Measurements from ENCODE around the gene FOXR1.
A peak's percentile ranks its signal among the peaks of the same experiment; 100 is the strongest.

The FOXR1 gene

GRCh38 chr11:118956847-118957469, 14.6 kb upstream of the FOXR1 start:
- H3K27me3 ChIP-seq (ENCODE audit: control insufficient read depth, low read length): peaks cover 23% of the 10 kb centered on the region
- TF ChIP-seq, protein P1, sequence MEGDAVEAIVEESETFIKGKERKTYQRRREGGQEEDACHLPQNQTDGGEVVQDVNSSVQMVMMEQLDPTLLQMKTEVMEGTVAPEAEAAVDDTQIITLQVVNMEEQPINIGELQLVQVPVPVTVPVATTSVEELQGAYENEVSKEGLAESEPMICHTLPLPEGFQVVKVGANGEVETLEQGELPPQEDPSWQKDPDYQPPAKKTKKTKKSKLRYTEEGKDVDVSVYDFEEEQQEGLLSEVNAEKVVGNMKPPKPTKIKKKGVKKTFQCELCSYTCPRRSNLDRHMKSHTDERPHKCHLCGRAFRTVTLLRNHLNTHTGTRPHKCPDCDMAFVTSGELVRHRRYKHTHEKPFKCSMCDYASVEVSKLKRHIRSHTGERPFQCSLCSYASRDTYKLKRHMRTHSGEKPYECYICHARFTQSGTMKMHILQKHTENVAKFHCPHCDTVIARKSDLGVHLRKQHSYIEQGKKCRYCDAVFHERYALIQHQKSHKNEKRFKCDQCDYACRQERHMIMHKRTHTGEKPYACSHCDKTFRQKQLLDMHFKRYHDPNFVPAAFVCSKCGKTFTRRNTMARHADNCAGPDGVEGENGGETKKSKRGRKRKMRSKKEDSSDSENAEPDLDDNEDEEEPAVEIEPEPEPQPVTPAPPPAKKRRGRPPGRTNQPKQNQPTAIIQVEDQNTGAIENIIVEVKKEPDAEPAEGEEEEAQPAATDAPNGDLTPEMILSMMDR (IDR thresholded peaks at IDR 0.05; ENCODE audit: low read depth, low read length, poor library complexity, severe bottlenecking): peak; percentile 23
- no peak for TF ChIP-seq EZH2phosphoT487 (IDR thresholded peaks at IDR 0.05; ENCODE audit: borderline replicate concordance, low read length)
- no peaks in the 10 kb centered on the region for H3K36me3 ChIP-seq (ENCODE audit: control insufficient read depth, low read length)
- H3K9me3 ChIP-seq (ENCODE audit: control insufficient read depth, insufficient read depth, low read length): no peaks in the 10 kb centered on the region
- no peak overlapping the region for H3K27ac ChIP-seq (ENCODE audit: low read depth, low read length)
- no peaks in the 10 kb centered on the region for H3K79me2 ChIP-seq (ENCODE audit: control insufficient read depth, low read length)
- H4K20me1 ChIP-seq (ENCODE audit: control insufficient read depth, insufficient read depth, low read depth, low read length): no peaks in the 10 kb centered on the region
- no peak overlapping the region for H3K4me3 ChIP-seq (ENCODE audit: low read length)
- no peak overlapping the region for H3K4me2 ChIP-seq (ENCODE audit: low read length)
- H3K9me2 ChIP-seq (replicated peaks; ENCODE audit: control insufficient read depth, low read length): no peaks in the 10 kb centered on the region
- no peaks in the 10 kb centered on the region for H3F3A ChIP-seq (ENCODE audit: control insufficient read depth, insufficient read depth)
- H3K4me1 ChIP-seq (ENCODE audit: control insufficient read depth, low read length): no peaks in the 10 kb centered on the region

DNA sequence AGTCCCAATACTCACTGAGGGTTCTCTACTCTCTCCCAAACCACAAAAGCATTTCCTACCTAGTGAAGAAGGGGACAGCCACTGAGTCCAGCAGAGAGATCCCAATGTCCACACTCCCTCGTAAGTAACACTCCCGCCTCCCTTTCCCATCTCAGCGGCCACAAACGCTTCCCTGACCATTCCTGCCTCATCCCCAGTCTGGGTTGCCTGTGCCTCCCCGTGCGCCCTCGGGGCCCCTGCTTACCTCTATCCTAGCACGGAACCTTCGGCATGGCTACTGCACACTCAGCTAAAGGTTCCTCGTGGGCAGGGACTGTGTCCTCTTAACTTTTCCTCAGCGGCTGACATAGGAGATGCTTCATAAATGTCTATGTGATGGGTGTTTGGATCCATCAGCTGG, 14.0 kb upstream of the FOXR1 start:
- Histone ChIP-seq H3K27me3 (ENCODE audit: control insufficient read depth, low read length) (peaks cover 23% of the 10 kb centered on the region), H3K36me3 (ENCODE audit: control insufficient read depth, low read length) (no peaks in the 10 kb centered on the region), H3K4me2 (ENCODE audit: low read length) (no peak overlapping the region), H3K9me3 (ENCODE audit: control insufficient read depth, insufficient read depth, low read length) (no peaks in the 10 kb centered on the region), H3K4me3 (ENCODE audit: low read length) (no peak overlapping the region), H3K79me2 (ENCODE audit: control insufficient read depth, low read length) (no peaks in the 10 kb centered on the region), H3K4me1 (ENCODE audit: control insufficient read depth, low read length) (no peaks in the 10 kb centered on the region), H3F3A (ENCODE audit: control insufficient read depth, insufficient read depth) (no peaks in the 10 kb centered on the region), H4K20me1 (ENCODE audit: control insufficient read depth, insufficient read depth, low read depth, low read length) (no peaks in the 10 kb centered on the region), H3K27ac (ENCODE audit: low read depth, low read length) (no peak overlapping the region), H3K9me2 (replicated peaks; ENCODE audit: control insufficient read depth, low read length) (no peaks in the 10 kb centered on the region)
- TF ChIP-seq, protein P1 (IDR thresholded peaks at IDR 0.05; ENCODE audit: low read depth, low read length, poor library complexity, severe bottlenecking): no peak
- TF ChIP-seq EZH2phosphoT487 (IDR thresholded peaks at IDR 0.05; ENCODE audit: borderline replicate concordance, low read length): no peak

GRCh38 chr11:118957968-118958367, 13.6 kb upstream of the FOXR1 start:
- Histone ChIP-seq H3K9me2 (replicated peaks; ENCODE audit: control insufficient read depth, low read length) (no peaks in the 10 kb centered on the region), H3K79me2 (ENCODE audit: control insufficient read depth, low read length) (no peaks in the 10 kb centered on the region), H4K20me1 (ENCODE audit: control insufficient read depth, insufficient read depth, low read depth, low read length) (no peaks in the 10 kb centered on the region), H3K4me3 (ENCODE audit: low read length) (no peak overlapping the region), H3K27ac (ENCODE audit: low read depth, low read length) (no peak overlapping the region), H3F3A (ENCODE audit: control insufficient read depth, insufficient read depth) (no peaks in the 10 kb centered on the region), H3K4me1 (ENCODE audit: control insufficient read depth, low read length) (no peaks in the 10 kb centered on the region), H3K4me2 (ENCODE audit: low read length) (no peak overlapping the region), H3K27me3 (ENCODE audit: control insufficient read depth, low read length) (peaks cover 19% of the 10 kb centered on the region), H3K36me3 (ENCODE audit: control insufficient read depth, low read length) (no peaks in the 10 kb centered on the region), H3K9me3 (ENCODE audit: control insufficient read depth, insufficient read depth, low read length) (no peaks in the 10 kb centered on the region)
- TF ChIP-seq, protein P1 (IDR thresholded peaks at IDR 0.05; ENCODE audit: low read depth, low read length, poor library complexity, severe bottlenecking): no peak
- no peak for TF ChIP-seq EZH2phosphoT487 (IDR thresholded peaks at IDR 0.05; ENCODE audit: borderline replicate concordance, low read length)
